Transverse colon (tissue), 4 donors: Measurements from ENCODE around the gene PCNX2. TPM values are rescaled to one million over a fixed set of nuclear protein-coding genes. Genes with fewer than 3 reads are reported as not detected.

Experiments
- DNase-seq: peaks from one replicate; pipeline ENCODE4 v3.0.0-alpha.2; 2019
- H3K27ac ChIP-seq, 4 donors: fragments of 200-600 bp; sonication (generic); 2 replicates each; pipeline ENCODE4 v1.5.1; 2016 to 2018; ENCODE audit warnings: inconsistent platforms in 4 of 4
- H3K27me3 ChIP-seq: fragments of 200-600 bp; sonication (generic); 2 replicates; pipeline ENCODE4 v1.5.1; 2017; ENCODE audit warnings: inconsistent platforms
- H3K36me3 ChIP-seq, 4 donors: fragments of 200-600 bp; sonication (generic); 2 replicates each; pipeline ENCODE4 v1.5.1; 2017 to 2019; ENCODE audit warnings: inconsistent platforms in 4 of 4
- H3K4me1 ChIP-seq, 4 donors: fragments of 200-600 bp; sonication (generic); 2 replicates each; pipeline ENCODE4 v1.5.1; 2017 to 2020; ENCODE audit warnings: inconsistent platforms in 4 of 4
- H3K4me3 ChIP-seq, 4 donors: fragments of 200-600 bp; sonication (generic); 1 replicate in 1 of 4; 2 replicates in 3 of 4; pipeline versions ENCODE4 v1.5.1 to v1.6.1; 2017 to 2019; ENCODE audit warnings: inconsistent platforms in 4 of 4
- H3K9me3 ChIP-seq, 2 donors: fragments of 200-600 bp; sonication (generic); 2 replicates each; pipeline ENCODE4 v1.5.1; 2017 to 2019; ENCODE audit warnings: inconsistent platforms in 2 of 2
- CTCF ChIP-seq, 5 experiments: fragments of 200-600 bp in 3 of 5; fragments of 450-650 bp in 2 of 5; sonication (generic) in 3 of 5; IDR thresholded peaks; 1 replicate in 2 of 5; 2 replicates in 3 of 5; pipeline ENCODE4 v1.5.1; 2016 to 2017; ENCODE audit warnings: antibody characterized with exemption in 5 of 5, inconsistent platforms in 3 of 5, mild to moderate bottlenecking in 2 of 5, moderate library complexity in 1 of 5
- EP300 ChIP-seq: sonication (generic); formaldehyde crosslinking; IDR thresholded peaks from one replicate; pipeline ENCODE4 v1.6.1; 2017; ENCODE audit warnings: antibody characterized with exemption, low read depth
- POLR2A ChIP-seq: fragments of 450-650 bp; IDR thresholded peaks from one replicate; pipeline ENCODE4 v1.6.1; 2016; ENCODE audit warnings: antibody characterized with exemption, mild to moderate bottlenecking, moderate library complexity
- POLR2AphosphoS5 ChIP-seq, 3 donors: sonication (generic); formaldehyde crosslinking; IDR thresholded peaks; one replicate each; pipeline ENCODE4 v1.6.1; 2016; ENCODE audit warnings: antibody characterized with exemption in 3 of 3
- WGBS, 2 donors: methylation state at CpG; one replicate each; pipeline ENCODE4 v1.1.5; 2018; ENCODE audit warnings: low coverage in 1 of 2; 5-methylcytosine and 5-hydroxymethylcytosine counted together
- in situ Hi-C, 4 donors: fragments of 200-750 bp; cut with MboI; loops; one replicate each; pipeline versions ENCODE4 v1.15.0 to v1.15.1; 2017; ENCODE audit warnings: low sequenced_read_pairs in 3 of 4, low pct_ligation_motif_present in 1 of 4, low pct_unique_long_range_greater_than_20kb in 1 of 4
- intact Hi-C: fragments of 100-400 bp; cut with DNase I; formaldehyde crosslinking; loops from one replicate; pipeline ENCODE4 v1.15.1; 2023; ENCODE audit warnings: low total_unique reads
- total RNA-seq, 4 donors: library from RNA; depleted of rRNA; stranded (reverse); fragments of >200 nt; gene quantifications; one replicate each; pipeline ENCODE4 v1.1.0, GENCODE V29; 2016

Gene PCNX2
- total RNA-seq, 4 donors from 2014 or later, result 6.8 to 518 (median 11.8) TPM

GRCh38 chr1:233025567-233025966 lies 270.0 kb downstream of the PCNX2 start:
- no peak for DNase-seq
- Histone ChIP-seq H3K27ac (no peak overlapping the region), H3K9me3 (no peaks in the 10 kb centered on the region), H3K4me3 (no peak overlapping the region), H3K27me3 (no peaks in the 10 kb centered on the region), H3K4me1 (peaks cover 0 to 8% (median 0%) of the 10 kb centered on the region in 4 donors), H3K36me3 (no peaks in the 10 kb centered on the region)
- in situ Hi-C loops (no loop called here), intact Hi-C loops (no loop called here)
- WGBS, 2 donors, result 42 to 53% methylated on average over 1 to 2 of the region's 2 CpGs
- no peak for TF ChIP-seq CTCF (IDR thresholded peaks at IDR 0.05)
- TF ChIP-seq POLR2AphosphoS5 (IDR thresholded peaks at IDR 0.05), result no peak
- no peak for TF ChIP-seq POLR2A
- no peak for TF ChIP-seq EP300

- Histone ChIP-seq H3K4me1 (peaks cover 0 to 12% (median 0%) of the 10 kb centered on the region in 4 donors), H3K27me3 (no peaks in the 10 kb centered on the region), H3K36me3 (no peaks in the 10 kb centered on the region), H3K4me3 (no peak overlapping the region), H3K27ac (no peak overlapping the region), H3K9me3 (no peaks in the 10 kb centered on the region)
- TF ChIP-seq CTCF (IDR thresholded peaks at IDR 0.05), result peak; percentile 38 to 74 (median 44)
- TF ChIP-seq POLR2A, result no peak
- peak in 1 of 3 donors; percentile 12 for TF ChIP-seq POLR2AphosphoS5 (IDR thresholded peaks at IDR 0.05)
- DNase-seq, result peak; percentile 71
- intact Hi-C loops (no loop called here), in situ Hi-C loops (no loop called here)
- 17 to 61% methylated on average over 2 to 12 of the region's 12 CpGs for WGBS, 2 donors
Observed at GRCh38 chr1:233025157-233025556, 270.4 kb downstream of the PCNX2 start.

- no peaks in the 10 kb centered on the region for H3K27me3 ChIP-seq
- no peaks in the 10 kb centered on the region for H3K36me3 ChIP-seq
- H3K9me3 ChIP-seq, result no peaks in the 10 kb centered on the region
- H3K4me3 ChIP-seq, result no peak overlapping the region
- in situ Hi-C loops (no loop called here), intact Hi-C loops (no loop called here)
- H3K27ac ChIP-seq, result no peak overlapping the region
- H3K4me1 ChIP-seq, result peaks cover 0 to 19% (median 3%) of the 10 kb centered on the region in 4 donors
- 72 to 90% methylated on average over 3 to 9 of the region's 9 CpGs for WGBS, 2 donors
- TF ChIP-seq POLR2AphosphoS5 (IDR thresholded peaks at IDR 0.05), result no peak
- no peak for TF ChIP-seq POLR2A
- no peak for TF ChIP-seq EP300
- no peak for TF ChIP-seq CTCF (IDR thresholded peaks at IDR 0.05)
- no peak for DNase-seq
Observed at GRCh38 chr1:233024199-233024598, 271.3 kb downstream of the PCNX2 start.

GRCh38 chr1:233022246-233022645 lies 273.3 kb downstream of the PCNX2 start:
- no peak for DNase-seq
- Histone ChIP-seq H3K4me3 (no peak overlapping the region), H3K27ac (no peak overlapping the region), H3K27me3 (no peaks in the 10 kb centered on the region), H3K9me3 (no peaks in the 10 kb centered on the region), H3K4me1 (peaks cover 0 to 19% (median 3%) of the 10 kb centered on the region in 4 donors), H3K36me3 (no peaks in the 10 kb centered on the region)
- intact Hi-C loops (no loop called here), in situ Hi-C loops (no loop called here)
- TF ChIP-seq EP300, result no peak
- TF ChIP-seq POLR2A, result no peak
- no peak for TF ChIP-seq POLR2AphosphoS5 (IDR thresholded peaks at IDR 0.05)
- TF ChIP-seq CTCF (IDR thresholded peaks at IDR 0.05), result no peak
- 88 to 100% methylated on average over 1 to 2 of the region's 2 CpGs for WGBS, 2 donors
